ENCODE data around the gene MGAT4A. TPM values are rescaled to one million over a fixed set of nuclear protein-coding genes. Genes with fewer than 3 reads are reported as not detected.
A peak's percentile ranks its signal among the peaks of the same experiment; 100 is the strongest.

The MGAT4A gene
- total and polyA plus RNA-seq, 12 donors = 4.6 to 33.0 (median 18.6) TPM

- peaks cover 0 to 30% (median 0%) of the 10 kb centered on the region in 9 donors for H3K4me1 ChIP-seq
- no peak overlapping the region for H3K4me3 ChIP-seq
- no peak for TF ChIP-seq CTCF (IDR thresholded peaks at IDR 0.05)
- H3K27me3 ChIP-seq = no peaks in the 10 kb centered on the region
- intact Hi-C loops (cut with DNase I) = no loop called here
- no peak for DNase-seq
- WGBS, 2 donors = 79 to 83% methylated on average over 1 of the region's 1 CpG
- no peak for ATAC-seq
- no peaks in the 10 kb centered on the region for H3K9me3 ChIP-seq
- H3K36me3 ChIP-seq = no peaks in the 10 kb centered on the region
- no peak overlapping the region for H3K27ac ChIP-seq
Measured at GRCh38 chr2:98751748-98752147, 20.8 kb upstream of the MGAT4A start.

- WGBS, 2 donors = 93 to 97% methylated on average over 9 of the region's 9 CpGs
- DNase-seq (no peak), ATAC-seq (no peak)
- no peak for TF ChIP-seq CTCF (IDR thresholded peaks at IDR 0.05)
- Histone ChIP-seq H3K4me3 (no peak overlapping the region), H3K27me3 (no peaks in the 10 kb centered on the region), H3K36me3 (no peaks in the 10 kb centered on the region), H3K4me1 (peaks cover 0 to 31% (median 0%) of the 10 kb centered on the region in 9 donors), H3K27ac (no peak overlapping the region), H3K9me3 (no peaks in the 10 kb centered on the region)
- intact Hi-C loops (cut with DNase I) = no loop called here
Measured at GRCh38 chr2:98750593-98751282, 19.8 kb upstream of the MGAT4A start.

GRCh38 chr2:98749066-98749450 lies 18.1 kb upstream of the MGAT4A start:
- peak overlapping the region in 3 of 10 donors; percentile 12 to 73 (median 24) for H3K27ac ChIP-seq
- intact Hi-C loops (cut with DNase I) = loop anchor here in 1 of 10 donors (10.0 kb wide), 1 partner anchor 94 kb away; no protein-coding TSS in a partner anchor
- H3K4me3 ChIP-seq = no peak overlapping the region
- ATAC-seq (peak; percentile 64 to 87 (median 76)), DNase-seq (peak in 1 of 2 donors; percentile 19)
- no peak for TF ChIP-seq CTCF (IDR thresholded peaks at IDR 0.05)
- H3K36me3 ChIP-seq = no peaks in the 10 kb centered on the region
- peaks cover 0 to 42% (median 7%) of the 10 kb centered on the region in 9 donors for H3K4me1 ChIP-seq
- H3K27me3 ChIP-seq = no peaks in the 10 kb centered on the region
- no peaks in the 10 kb centered on the region for H3K9me3 ChIP-seq

- DNase-seq (no peak), ATAC-seq (peak in 1 of 8 donors; percentile 5)
- TF ChIP-seq CTCF (IDR thresholded peaks at IDR 0.05) = no peak
- Histone ChIP-seq H3K36me3 (no peaks in the 10 kb centered on the region), H3K4me1 (peaks cover 0 to 42% (median 12%) of the 10 kb centered on the region in 9 donors), H3K27ac (peak overlapping the region in 1 of 10 donors; percentile 71), H3K27me3 (no peaks in the 10 kb centered on the region), H3K4me3 (no peak overlapping the region), H3K9me3 (no peaks in the 10 kb centered on the region)
- intact Hi-C loops (cut with DNase I) = loop anchor here in 1 of 10 donors (10.0 kb wide), 1 partner anchor 94 kb away; no protein-coding TSS in a partner anchor
- 70 to 71% methylated on average over 13 of the region's 13 CpGs for WGBS, 2 donors
Measured at GRCh38 chr2:98748292-98749065, 17.5 kb upstream of the MGAT4A start.

Data from heart right ventricle (tissue), 16 donors.